KMS-11 (cell line): ENCODE results near the gene DAP.
"Not testable (repeated sequence)": the region's sequence is repeated elsewhere in the genome, so short reads cannot be mapped to it uniquely, and the experiment has no call there.

Source experiments
- H2AFZ ChIP-seq: fragments of 200-600 bp; sonication (generic); 2 replicates; pipeline ENCODE4 v1.6.1; 2016; ENCODE audit warnings: antibody characterized with exemption, mixed run types, low read depth
- H3K27ac ChIP-seq: fragments of 200-600 bp; sonication (generic); 2 replicates; pipeline ENCODE4 v1.6.1; 2016; ENCODE audit warnings: mild to moderate bottlenecking, mixed run types
- H3K27me3 ChIP-seq: fragments of 200-600 bp; sonication (generic); 2 replicates; pipeline ENCODE4 v1.6.1; 2017; ENCODE audit warnings: mild to moderate bottlenecking, low read depth, mixed run types, moderate library complexity; ENCODE audit not compliant: insufficient read depth
- H3K36me3 ChIP-seq: fragments of 200-600 bp; sonication (generic); 2 replicates; pipeline ENCODE4 v1.6.1; 2017; ENCODE audit warnings: mild to moderate bottlenecking, mixed run types; ENCODE audit not compliant: insufficient read depth
- H3K4me1 ChIP-seq: fragments of 200-600 bp; sonication (generic); 2 replicates; pipeline ENCODE4 v1.6.1; 2016; ENCODE audit warnings: mild to moderate bottlenecking, low read depth, mixed run types; ENCODE audit not compliant: poor library complexity, severe bottlenecking
- H3K4me2 ChIP-seq: fragments of 200-600 bp; sonication (generic); 2 replicates; pipeline ENCODE4 v1.7.0; 2016; ENCODE audit warnings: mild to moderate bottlenecking, mixed run types
- H3K4me3 ChIP-seq: fragments of 200-600 bp; sonication (generic); IDR thresholded peaks from 2 replicates; pipeline ENCODE4 v1.6.1; 2017; ENCODE audit warnings: low read depth, low read length, mixed read lengths; ENCODE audit not compliant: insufficient read depth
- H3K79me2 ChIP-seq: fragments of 200-600 bp; sonication (generic); 2 replicates; pipeline ENCODE4 v1.6.1; 2016; ENCODE audit warnings: low read depth, mixed run types; ENCODE audit not compliant: insufficient read depth
- H3K9ac ChIP-seq: fragments of 200-600 bp; sonication (generic); 2 replicates; pipeline ENCODE4 v1.6.1; 2016; ENCODE audit warnings: mild to moderate bottlenecking, mixed run types
- H4K20me1 ChIP-seq: fragments of 200-600 bp; sonication (generic); 2 replicates; pipeline ENCODE4 v1.6.1; 2016; ENCODE audit warnings: mild to moderate bottlenecking, mixed run types; ENCODE audit not compliant: insufficient read depth
- CTCF ChIP-seq: fragments of 200-600 bp; sonication (generic); conservative IDR thresholded peaks from 2 replicates; pipeline ENCODE4 v1.6.1; 2017; ENCODE audit warnings: low read depth, mild to moderate bottlenecking, antibody characterized with exemption, low read length, moderate library complexity, mixed read lengths

The DAP gene

GRCh38 chr5:10639846-10640368 lies 121.1 kb downstream of the DAP start:
- no peak for TF ChIP-seq CTCF
- Histone ChIP-seq H3K27me3 (no peaks in the 10 kb centered on the region), H3K36me3 (no peaks in the 10 kb centered on the region), H3K4me2 (no peak overlapping the region), H4K20me1 (no peaks in the 10 kb centered on the region), H3K79me2 (no peaks in the 10 kb centered on the region), H3K27ac (no peak overlapping the region), H2AFZ (no peak overlapping the region), H3K4me3 (no peak overlapping the region), H3K4me1 (no peaks in the 10 kb centered on the region), H3K9ac (no peak overlapping the region)

- H3K4me2 ChIP-seq, H3K27me3 ChIP-seq, H3K27ac ChIP-seq, H3K4me3 ChIP-seq, H3K36me3 ChIP-seq, H3K4me1 ChIP-seq, H4K20me1 ChIP-seq, H3K9ac ChIP-seq, H3K79me2 ChIP-seq, H2AFZ ChIP-seq: not testable (repeated sequence)
Observed at GRCh38 chr5:10638723-10639122, 122.3 kb downstream of the DAP start.

- no peak for TF ChIP-seq CTCF
- H3K79me2 ChIP-seq = no peaks in the 10 kb centered on the region
- no peaks in the 10 kb centered on the region for H4K20me1 ChIP-seq
- no peak overlapping the region for H2AFZ ChIP-seq
- H3K4me3 ChIP-seq = no peak overlapping the region
- no peaks in the 10 kb centered on the region for H3K4me1 ChIP-seq
- H3K27me3 ChIP-seq = no peaks in the 10 kb centered on the region
- H3K4me2 ChIP-seq = no peak overlapping the region
- H3K36me3 ChIP-seq = no peaks in the 10 kb centered on the region
- no peak overlapping the region for H3K27ac ChIP-seq
- H3K9ac ChIP-seq = no peak overlapping the region
Observed at GRCh38 chr5:10637944-10638343, 123.1 kb downstream of the DAP start.

GRCh38 chr5:10636363-10637142 lies 124.5 kb downstream of the DAP start:
- H3K79me2 ChIP-seq = no peaks in the 10 kb centered on the region
- no peaks in the 10 kb centered on the region for H4K20me1 ChIP-seq
- H3K27me3 ChIP-seq = no peaks in the 10 kb centered on the region
- H2AFZ ChIP-seq = no peak overlapping the region
- H3K4me3 ChIP-seq = no peak overlapping the region
- H3K4me1 ChIP-seq = no peaks in the 10 kb centered on the region
- no peak overlapping the region for H3K9ac ChIP-seq
- H3K4me2 ChIP-seq = no peak overlapping the region
- H3K27ac ChIP-seq = no peak overlapping the region
- no peak for TF ChIP-seq CTCF
- no peaks in the 10 kb centered on the region for H3K36me3 ChIP-seq

GRCh38 chr5:10635867-10636350 lies 125.1 kb downstream of the DAP start:
- no peaks in the 10 kb centered on the region for H3K36me3 ChIP-seq
- no peaks in the 10 kb centered on the region for H4K20me1 ChIP-seq
- no peak overlapping the region for H3K4me2 ChIP-seq
- no peaks in the 10 kb centered on the region for H3K4me1 ChIP-seq
- no peak for TF ChIP-seq CTCF
- no peak overlapping the region for H3K9ac ChIP-seq
- H3K79me2 ChIP-seq = no peaks in the 10 kb centered on the region
- H3K27ac ChIP-seq = no peak overlapping the region
- no peak overlapping the region for H2AFZ ChIP-seq
- no peak overlapping the region for H3K4me3 ChIP-seq
- no peaks in the 10 kb centered on the region for H3K27me3 ChIP-seq
